ENCODE results near the gene ADRA2B.
"Not testable (repeated sequence)": the region's sequence is repeated elsewhere in the genome, so short reads cannot be mapped to it uniquely, and the experiment has no call there.

Gene ADRA2B

DNA sequence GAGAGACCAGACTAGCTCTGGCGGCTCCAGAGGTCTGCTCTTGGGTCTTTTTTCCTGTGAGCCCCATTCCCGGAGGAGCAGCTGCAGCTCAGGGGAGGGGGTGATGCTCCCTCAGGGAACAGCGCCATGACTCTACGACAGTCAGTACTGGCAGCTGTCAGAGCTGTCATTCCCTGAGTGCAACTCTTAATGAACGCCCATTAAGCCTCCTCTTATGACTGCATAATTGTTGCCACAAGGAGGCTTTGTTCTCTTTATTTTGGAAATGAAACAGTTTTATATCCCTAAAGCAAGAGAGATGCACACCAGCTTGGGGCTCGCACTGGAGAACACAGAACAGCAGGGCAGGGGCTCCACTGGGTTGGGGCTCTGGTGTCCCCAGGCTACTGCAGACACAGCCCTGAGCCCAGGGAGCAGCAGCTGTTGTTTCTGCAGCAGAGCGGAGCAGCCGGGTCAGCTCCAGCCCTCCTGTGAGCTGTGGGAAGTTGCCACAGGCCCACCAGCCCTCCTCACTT lies 44.3 kb downstream of the ADRA2B start:
- in situ Hi-C loops (cut with HindIII; ENCODE audit: low sequenced_read_pairs): not testable (repeated sequence)

DNA sequence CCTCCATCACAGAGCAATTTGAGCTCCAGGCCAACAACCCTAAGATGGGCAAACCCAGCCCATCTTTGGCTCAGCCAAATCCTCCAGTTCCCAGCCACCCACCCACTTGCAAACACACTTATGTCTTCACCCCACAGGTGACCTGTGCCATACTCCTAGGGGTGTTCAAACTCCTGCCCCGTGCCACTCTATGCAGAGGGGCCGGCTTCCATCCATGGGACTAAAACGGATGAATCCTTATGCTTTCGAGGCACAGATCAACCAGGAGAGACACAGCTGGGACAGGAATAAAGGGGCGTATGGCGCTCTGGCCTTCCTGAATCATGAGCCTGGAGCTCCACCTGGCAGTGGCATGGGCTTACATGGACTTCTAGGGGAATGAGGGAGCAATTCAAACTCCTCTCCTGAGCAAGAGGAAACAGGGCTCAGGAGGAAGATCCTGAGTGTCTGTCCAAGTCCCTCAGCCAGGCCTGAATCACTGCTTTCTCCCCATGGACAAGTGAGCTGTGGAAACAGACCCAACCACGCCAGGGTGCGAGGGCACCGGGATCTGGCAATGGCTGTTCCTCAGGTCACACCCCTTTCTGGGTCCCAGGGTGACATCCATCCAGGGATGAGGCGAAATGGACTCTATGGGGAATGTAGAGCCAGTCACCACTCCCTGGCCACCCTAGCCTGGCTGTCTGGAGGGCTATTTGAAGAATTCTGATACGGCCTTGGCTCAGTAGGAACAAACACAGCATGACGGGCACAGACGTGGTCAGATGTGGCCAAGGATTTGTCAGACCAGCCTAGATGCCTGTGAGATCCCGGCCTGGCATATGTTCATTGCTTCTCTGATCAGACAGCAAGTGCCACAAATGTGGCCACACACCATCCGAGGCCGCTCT lies 45.0 kb downstream of the ADRA2B start:
- in situ Hi-C loops (cut with HindIII; ENCODE audit: low sequenced_read_pairs): not testable (repeated sequence)

DNA sequence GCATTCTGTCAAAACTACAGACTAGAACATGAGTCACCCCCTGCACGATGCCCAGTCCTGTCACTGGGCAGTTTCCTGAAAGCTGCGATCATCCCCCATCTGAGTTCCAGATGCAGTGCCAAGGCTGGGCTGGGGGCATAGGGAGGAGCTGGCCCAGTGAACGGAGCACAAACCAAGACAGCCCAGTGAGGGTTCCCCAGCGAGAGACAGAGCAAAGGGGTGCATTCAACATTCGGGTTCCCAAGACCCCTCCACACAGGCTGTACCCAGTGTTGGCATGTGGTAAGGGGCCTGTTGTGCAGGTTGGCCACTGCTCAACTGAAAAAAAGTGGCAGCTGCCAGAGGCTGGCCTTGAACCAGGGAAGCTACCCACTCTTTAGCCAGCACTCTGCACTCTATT lies 46.0 kb downstream of the ADRA2B start:
- in situ Hi-C loops (cut with HindIII; ENCODE audit: low sequenced_read_pairs): not testable (repeated sequence)

- in situ Hi-C loops (cut with HindIII; ENCODE audit: low sequenced_read_pairs): not testable (repeated sequence)
Observed at GRCh38 chr2:96069878-96070277, 46.5 kb downstream of the ADRA2B start.

- in situ Hi-C loops (cut with HindIII; ENCODE audit: low sequenced_read_pairs): not testable (repeated sequence)
Observed at GRCh38 chr2:96067902-96068581, 48.3 kb downstream of the ADRA2B start.

- in situ Hi-C loops (cut with HindIII; ENCODE audit: low sequenced_read_pairs): not testable (repeated sequence)
Observed at GRCh38 chr2:96067098-96067660, 49.2 kb downstream of the ADRA2B start.

DNA sequence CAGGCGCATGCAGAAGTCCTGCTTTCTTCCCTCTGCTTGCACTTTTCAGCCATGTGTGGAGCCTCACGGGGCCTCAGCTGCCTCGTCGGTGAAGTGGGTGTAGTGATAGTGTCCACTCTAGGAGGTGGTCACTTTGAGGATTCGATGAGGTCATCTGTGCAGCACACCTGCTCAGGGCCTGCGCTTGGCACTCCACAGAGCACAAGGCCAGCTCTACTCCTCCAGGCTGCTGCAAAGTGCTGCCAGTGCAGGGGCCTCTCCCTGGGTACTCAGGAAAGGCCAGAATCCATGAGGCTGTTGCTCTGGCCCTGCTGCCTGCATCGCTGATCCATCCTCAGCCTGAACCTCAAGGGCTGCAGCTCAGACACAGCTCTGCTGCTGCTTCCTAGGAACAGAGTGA lies 49.9 kb downstream of the ADRA2B start:
- in situ Hi-C loops (cut with HindIII; ENCODE audit: low sequenced_read_pairs): not testable (repeated sequence)

DNA sequence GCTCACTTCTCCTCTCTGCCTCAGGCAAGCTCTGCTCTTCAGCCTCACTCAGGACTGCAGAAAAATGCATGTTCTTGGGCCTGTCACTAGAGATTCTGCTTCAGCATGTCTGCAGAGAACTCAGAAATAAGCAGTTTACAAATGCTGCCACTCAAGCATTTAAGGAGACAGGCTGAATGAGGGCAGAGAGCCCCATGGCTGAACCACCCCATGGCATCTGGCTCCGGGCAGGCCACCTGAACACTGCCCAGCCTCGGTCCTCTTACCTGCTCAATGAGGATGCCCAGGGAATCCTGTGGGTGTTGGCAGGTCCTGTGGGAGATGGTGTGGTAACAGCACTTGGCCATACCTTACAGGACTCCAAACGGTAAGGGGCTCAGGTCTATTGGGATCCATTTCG lies 50.4 kb downstream of the ADRA2B start:
- in situ Hi-C loops (cut with HindIII; ENCODE audit: low sequenced_read_pairs): not testable (repeated sequence)

DNA sequence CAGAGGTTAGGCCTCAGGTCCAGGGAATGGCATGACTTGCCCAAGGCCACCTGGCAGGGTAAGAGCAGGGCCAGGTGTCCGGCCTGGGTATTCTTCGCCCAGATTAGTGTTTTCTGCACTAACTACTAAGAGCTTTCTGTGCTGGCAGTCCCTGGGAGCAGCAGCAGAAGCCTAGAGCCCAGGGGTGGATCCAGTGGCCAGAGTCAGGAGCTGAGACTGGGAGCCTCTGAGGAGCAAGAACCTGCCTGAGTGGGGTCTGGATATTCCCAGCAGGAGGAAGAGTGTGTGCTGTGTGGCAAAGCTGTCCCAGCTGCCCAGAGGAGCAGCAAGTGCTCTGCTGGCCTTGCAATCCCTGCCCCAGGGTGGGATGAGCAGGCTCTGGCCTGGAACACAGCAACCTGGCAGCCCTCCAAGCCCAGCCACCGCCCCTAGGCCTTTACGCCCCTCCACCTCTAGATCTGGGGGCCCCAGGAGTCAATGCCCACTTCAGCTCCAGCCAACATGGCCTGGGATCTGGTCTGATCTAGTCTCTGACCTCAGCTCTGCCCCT lies 50.9 kb downstream of the ADRA2B start:
- in situ Hi-C loops (cut with HindIII; ENCODE audit: low sequenced_read_pairs): no loop called here

- in situ Hi-C loops (cut with HindIII; ENCODE audit: low sequenced_read_pairs): not testable (repeated sequence)
Observed at GRCh38 chr2:96064760-96065159, 51.6 kb downstream of the ADRA2B start.

GRCh38 chr2:96064047-96064675 lies 52.2 kb downstream of the ADRA2B start:
- in situ Hi-C loops (cut with HindIII; ENCODE audit: low sequenced_read_pairs): not testable (repeated sequence)

- in situ Hi-C loops (cut with HindIII; ENCODE audit: low sequenced_read_pairs): not testable (repeated sequence)
Observed at GRCh38 chr2:96063116-96063899, 53.1 kb downstream of the ADRA2B start.

Measured in DLD1 (cell line).